Astrocyte (in vitro differentiated cells and primary cell): ENCODE measurements around the gene CAMP.
"Not testable (repeated sequence)": the region's sequence is repeated elsewhere in the genome, so short reads cannot be mapped to it uniquely, and the experiment has no call there.

Experiments
- CTCF ChIP-seq: IDR thresholded peaks from 2 replicates; pipeline ENCODE4 v1.5.1; 2011; ENCODE audit warnings: low read depth, mild to moderate bottlenecking, inconsistent platforms, low read length, moderate library complexity; ENCODE audit not compliant: insufficient read depth
- EZH2 ChIP-seq: IDR thresholded peaks from 2 replicates; pipeline ENCODE4 v1.6.1; 2012; ENCODE audit warnings: mild to moderate bottlenecking, low read length, inconsistent platforms; ENCODE audit not compliant: insufficient read depth

GRCh38 chr3:48211776-48212175 is 11.5 kb upstream of the CAMP start:
- TF ChIP-seq CTCF, EZH2: not testable (repeated sequence)
